Hepatocyte (in vitro differentiated cells): ENCODE results near the gene MBTPS2.

Source experiments
- EZH2 ChIP-seq: fragments of 200-600 bp; sonication (generic); IDR thresholded peaks from 2 replicates; pipeline ENCODE4 v1.6.1; 2016; ENCODE audit warnings: antibody characterized with exemption, mild to moderate bottlenecking, borderline replicate concordance
- EZH2phosphoT487 ChIP-seq: fragments of 200-600 bp; sonication (generic); IDR thresholded peaks from one replicate; pipeline ENCODE4 v1.6.1; 2018; ENCODE audit warnings: antibody characterized with exemption, mild to moderate bottlenecking, low read depth, moderate library complexity; ENCODE audit not compliant: unreplicated experiment, severe bottlenecking
- TF ChIP-seq, protein P1 (sequence below): fragments of 200-600 bp; sonication (generic); IDR thresholded peaks from 2 replicates; pipeline ENCODE4 v1.5.1; 2016; ENCODE audit warnings: antibody characterized with exemption, mild to moderate bottlenecking; ENCODE audit not compliant: poor library complexity

DNA sequence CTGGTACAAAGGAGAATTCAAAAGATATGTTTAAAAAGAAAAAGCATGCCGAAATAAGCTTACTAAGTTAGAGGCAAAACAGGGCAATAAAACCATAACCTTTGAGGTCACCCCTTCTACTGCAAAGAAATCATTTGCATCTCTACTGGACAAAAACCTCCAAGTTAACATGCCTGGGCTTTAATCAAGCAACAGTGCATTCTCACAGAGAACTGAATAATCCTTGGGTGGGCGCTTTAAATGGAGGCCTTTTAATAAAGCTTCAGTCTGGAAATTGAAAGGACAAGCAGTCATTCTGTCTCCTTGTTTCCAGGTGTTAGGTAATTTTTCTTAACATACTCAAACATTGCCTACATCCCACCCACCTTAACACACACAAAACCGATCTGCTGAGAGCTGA is 66.5 kb downstream of the MBTPS2 start:
- TF ChIP-seq, protein P1, sequence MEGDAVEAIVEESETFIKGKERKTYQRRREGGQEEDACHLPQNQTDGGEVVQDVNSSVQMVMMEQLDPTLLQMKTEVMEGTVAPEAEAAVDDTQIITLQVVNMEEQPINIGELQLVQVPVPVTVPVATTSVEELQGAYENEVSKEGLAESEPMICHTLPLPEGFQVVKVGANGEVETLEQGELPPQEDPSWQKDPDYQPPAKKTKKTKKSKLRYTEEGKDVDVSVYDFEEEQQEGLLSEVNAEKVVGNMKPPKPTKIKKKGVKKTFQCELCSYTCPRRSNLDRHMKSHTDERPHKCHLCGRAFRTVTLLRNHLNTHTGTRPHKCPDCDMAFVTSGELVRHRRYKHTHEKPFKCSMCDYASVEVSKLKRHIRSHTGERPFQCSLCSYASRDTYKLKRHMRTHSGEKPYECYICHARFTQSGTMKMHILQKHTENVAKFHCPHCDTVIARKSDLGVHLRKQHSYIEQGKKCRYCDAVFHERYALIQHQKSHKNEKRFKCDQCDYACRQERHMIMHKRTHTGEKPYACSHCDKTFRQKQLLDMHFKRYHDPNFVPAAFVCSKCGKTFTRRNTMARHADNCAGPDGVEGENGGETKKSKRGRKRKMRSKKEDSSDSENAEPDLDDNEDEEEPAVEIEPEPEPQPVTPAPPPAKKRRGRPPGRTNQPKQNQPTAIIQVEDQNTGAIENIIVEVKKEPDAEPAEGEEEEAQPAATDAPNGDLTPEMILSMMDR = no peak
- TF ChIP-seq EZH2 (no peak), EZH2phosphoT487 (no peak)
